Measurements from ENCODE around the gene ST6GALNAC5.
"Not testable (repeated sequence)": the region's sequence is repeated elsewhere in the genome, so short reads cannot be mapped to it uniquely, and the experiment has no call there.

The ST6GALNAC5 gene

GRCh38 chr1:76939050-76939816 is 72.0 kb downstream of the ST6GALNAC5 start:
- no peak for DNase-seq

GRCh38 chr1:76939817-76940216 is 72.5 kb downstream of the ST6GALNAC5 start:
- DNase-seq: no peak

- no peak for DNase-seq
Observed at GRCh38 chr1:76940571-76941335, 73.5 kb downstream of the ST6GALNAC5 start.

GRCh38 chr1:76942549-76942948 is 75.3 kb downstream of the ST6GALNAC5 start:
- DNase-seq: no peak

- no peak for DNase-seq
Observed at GRCh38 chr1:76944942-76945341, 77.7 kb downstream of the ST6GALNAC5 start.

GRCh38 chr1:76948846-76949245 is 81.6 kb downstream of the ST6GALNAC5 start:
- no peak for DNase-seq

GRCh38 chr1:76949503-76949902 is 82.2 kb downstream of the ST6GALNAC5 start:
- DNase-seq: no peak

- no peak for DNase-seq
Observed at GRCh38 chr1:76950306-76950705, 83.0 kb downstream of the ST6GALNAC5 start.

- no peak for DNase-seq
Observed at GRCh38 chr1:76951153-76951552, 83.9 kb downstream of the ST6GALNAC5 start.

- no peak for DNase-seq
Observed at GRCh38 chr1:76955652-76956051, 88.4 kb downstream of the ST6GALNAC5 start.

- no peak for DNase-seq
Observed at GRCh38 chr1:76957961-76958360, 90.7 kb downstream of the ST6GALNAC5 start.

GRCh38 chr1:76958828-76959227 is 91.5 kb downstream of the ST6GALNAC5 start:
- no peak for DNase-seq

GRCh38 chr1:76959556-76959955 is 92.3 kb downstream of the ST6GALNAC5 start:
- no peak for DNase-seq

GRCh38 chr1:76961181-76961819 is 94.0 kb downstream of the ST6GALNAC5 start:
- DNase-seq: no peak

GRCh38 chr1:76961820-76962207 is 94.5 kb downstream of the ST6GALNAC5 start:
- DNase-seq: no peak

GRCh38 chr1:76981267-76981666 is 114.0 kb downstream of the ST6GALNAC5 start:
- not testable (repeated sequence) for DNase-seq

- no peak for DNase-seq
Observed at GRCh38 chr1:76989976-76990375, 122.7 kb downstream of the ST6GALNAC5 start.

GRCh38 chr1:76993036-76993435 is 125.8 kb downstream of the ST6GALNAC5 start:
- DNase-seq: no peak

GRCh38 chr1:76998582-76999223 is 131.4 kb downstream of the ST6GALNAC5 start:
- no peak for DNase-seq

GRCh38 chr1:77007675-77008074 is 140.4 kb downstream of the ST6GALNAC5 start:
- no peak for DNase-seq

- DNase-seq: no peak
Observed at GRCh38 chr1:77010937-77011336, 143.7 kb downstream of the ST6GALNAC5 start.

GRCh38 chr1:77012066-77012465 is 144.8 kb downstream of the ST6GALNAC5 start:
- DNase-seq: no peak
